C4-2B (cell line): Measurements from ENCODE around the gene CYB5RL.

Source experiments
- ZFX ChIP-seq: fragments of 450-650 bp; IDR thresholded peaks from 2 replicates; pipeline ENCODE4 v1.6.1; 2017
- TF ChIP-seq, protein P1 (sequence below): fragments of 450-650 bp; conservative IDR thresholded peaks from 2 replicates; pipeline ENCODE4 v1.5.1; 2017; ENCODE audit warnings: mild to moderate bottlenecking

DNA sequence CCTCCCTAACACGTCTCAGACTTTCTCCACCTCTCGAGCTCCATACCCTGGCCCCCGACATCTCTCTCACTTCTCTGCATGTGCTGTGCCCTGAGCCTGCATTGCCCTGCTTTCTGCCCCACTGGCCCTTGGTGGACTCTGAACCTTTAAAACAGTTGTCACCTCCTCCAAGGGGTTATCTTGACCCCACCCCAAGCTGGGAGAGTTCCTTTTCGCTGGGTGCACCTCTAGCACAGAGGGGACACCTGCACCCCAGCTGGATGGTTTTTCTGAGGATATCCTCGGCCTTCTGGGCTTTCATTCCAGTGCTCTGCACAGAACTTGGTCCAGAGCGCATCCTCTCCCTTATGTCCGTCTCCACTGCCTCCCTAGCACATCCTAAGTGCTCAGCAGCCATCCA is 42.8 kb downstream of the CYB5RL start:
- TF ChIP-seq, protein P1, sequence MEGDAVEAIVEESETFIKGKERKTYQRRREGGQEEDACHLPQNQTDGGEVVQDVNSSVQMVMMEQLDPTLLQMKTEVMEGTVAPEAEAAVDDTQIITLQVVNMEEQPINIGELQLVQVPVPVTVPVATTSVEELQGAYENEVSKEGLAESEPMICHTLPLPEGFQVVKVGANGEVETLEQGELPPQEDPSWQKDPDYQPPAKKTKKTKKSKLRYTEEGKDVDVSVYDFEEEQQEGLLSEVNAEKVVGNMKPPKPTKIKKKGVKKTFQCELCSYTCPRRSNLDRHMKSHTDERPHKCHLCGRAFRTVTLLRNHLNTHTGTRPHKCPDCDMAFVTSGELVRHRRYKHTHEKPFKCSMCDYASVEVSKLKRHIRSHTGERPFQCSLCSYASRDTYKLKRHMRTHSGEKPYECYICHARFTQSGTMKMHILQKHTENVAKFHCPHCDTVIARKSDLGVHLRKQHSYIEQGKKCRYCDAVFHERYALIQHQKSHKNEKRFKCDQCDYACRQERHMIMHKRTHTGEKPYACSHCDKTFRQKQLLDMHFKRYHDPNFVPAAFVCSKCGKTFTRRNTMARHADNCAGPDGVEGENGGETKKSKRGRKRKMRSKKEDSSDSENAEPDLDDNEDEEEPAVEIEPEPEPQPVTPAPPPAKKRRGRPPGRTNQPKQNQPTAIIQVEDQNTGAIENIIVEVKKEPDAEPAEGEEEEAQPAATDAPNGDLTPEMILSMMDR = no peak
- no peak for TF ChIP-seq ZFX
